ENCODE results near the gene COMT. TPM values are rescaled to one million over a fixed set of nuclear protein-coding genes. Genes with fewer than 3 reads are reported as not detected.

The COMT gene
- total and polyA plus RNA-seq, 2 experiments from 2014 or later: 29.6 to 29.8 TPM

GRCh38 chr22:19900707-19901436 is 40.7 kb upstream of the COMT start:
- Mint-ChIP-seq H3K36me3 (ENCODE audit: low read depth) (no peaks in the 10 kb centered on the region), H3K27me3 (ENCODE audit: insufficient read depth, low read depth, poor library complexity) (peaks cover 9% of the 10 kb centered on the region), H3K9me3 (no peaks in the 10 kb centered on the region), H3K4me1 (peaks cover 20% of the 10 kb centered on the region), H3K4me3 (no peak overlapping the region), H3K27ac (no peak overlapping the region)
- no peak overlapping the region for H2AFZ ChIP-seq
- H3F3A ChIP-seq (replicated peaks; ENCODE audit: low read depth): no peaks in the 10 kb centered on the region
- H3K9me2 ChIP-seq (ENCODE audit: insufficient read depth): no peaks in the 10 kb centered on the region
- ATAC-seq (no peak), DNase-seq (ENCODE audit: low spot score) (no peak)
- no peaks in the 10 kb centered on the region for H4K20me1 ChIP-seq (replicated peaks; ENCODE audit: insufficient read depth)
- H3K4me2 ChIP-seq: no peak overlapping the region
- no peak overlapping the region for H3K27ac ChIP-seq (ENCODE audit: low read depth)
- no peaks in the 10 kb centered on the region for H3K27me3 ChIP-seq (ENCODE audit: insufficient read depth)
- no peaks in the 10 kb centered on the region for H3K79me2 ChIP-seq (replicated peaks; ENCODE audit: insufficient read depth)
- no peak overlapping the region for H3K4me3 ChIP-seq
- TF ChIP-seq ZNF462 (CRISPR knock-in tag; IDR thresholded peaks at IDR 0.05): no peak
- TF ChIP-seq ZNF331 (CRISPR knock-in tag; IDR thresholded peaks at IDR 0.05; ENCODE audit: low read depth): no peak
- no peak for TF ChIP-seq CTCF (conservative IDR thresholded peaks at IDR 0.05; ENCODE audit: low read depth in 2 of 2)
- TF ChIP-seq EZH2 (IDR thresholded peaks at IDR 0.05; ENCODE audit: low read depth, unreplicated experiment): no peak
- no peak for TF ChIP-seq ZNF114 (CRISPR knock-in tag; IDR thresholded peaks at IDR 0.05)
- TF ChIP-seq JUNB (IDR thresholded peaks at IDR 0.05; ENCODE audit: unreplicated experiment): no peak
- TF ChIP-seq NANOG (IDR thresholded peaks at IDR 0.05; ENCODE audit: borderline replicate concordance): no peak
- TF ChIP-seq CREB1 (CRISPR knock-in tag; IDR thresholded peaks at IDR 0.05; ENCODE audit: low read depth): no peak
- TF ChIP-seq ETS1 (IDR thresholded peaks at IDR 0.05): no peak
- TF ChIP-seq STAT1 (IDR thresholded peaks at IDR 0.05; ENCODE audit: unreplicated experiment): no peak
- TF ChIP-seq REST (IDR thresholded peaks at IDR 0.05; ENCODE audit: unreplicated experiment): no peak
- no peak for TF ChIP-seq EZH2phosphoT487 (IDR thresholded peaks at IDR 0.05; ENCODE audit: unreplicated experiment)
- no peak for TF ChIP-seq POLR2AphosphoS5 (IDR thresholded peaks at IDR 0.05; ENCODE audit: low read depth)
- no peaks in the 10 kb centered on the region; the same call in 1 of the 2 replicates for H3K4me1 ChIP-seq (ENCODE audit: insufficient read depth)
- no peaks in the 10 kb centered on the region for H3K36me3 ChIP-seq (ENCODE audit: insufficient read depth)

Data from GM23338 (cell line).